H9 (cell line): Measurements from ENCODE around the gene TNFRSF4. TPM values are rescaled to one million over a fixed set of nuclear protein-coding genes. Genes with fewer than 3 reads are reported as not detected.

Experiments
- DNase-seq: peaks from one replicate; pipeline ENCODE4 v3.0.0-alpha.2; 2017
- H2AFZ ChIP-seq: one replicate; pipeline ENCODE4 v1.6.1; 2013; ENCODE audit warnings: mild to moderate bottlenecking, low read length, control low read depth, moderate library complexity
- H2AK5ac ChIP-seq: 2 replicates; pipeline ENCODE4 v1.6.1; 2013; ENCODE audit warnings: low read length, control low read depth, mixed read lengths; ENCODE audit not compliant: insufficient read length
- H2BK120ac ChIP-seq: one replicate; pipeline ENCODE4 v1.6.1; 2013; ENCODE audit warnings: low read depth, mild to moderate bottlenecking, low read length, control low read depth, inconsistent platforms; ENCODE audit not compliant: poor library complexity, severe bottlenecking
- H2BK12ac ChIP-seq: 2 replicates; pipeline ENCODE4 v1.6.1; 2013; ENCODE audit warnings: low read length, control low read depth, mixed read lengths, low read depth; ENCODE audit not compliant: insufficient read length
- H2BK15ac ChIP-seq: 2 replicates; pipeline ENCODE4 v1.6.1; 2013; ENCODE audit warnings: low read depth, low read length, control low read depth
- H2BK20ac ChIP-seq: one replicate; pipeline ENCODE4 v1.6.1; 2013; ENCODE audit warnings: low read depth, mild to moderate bottlenecking, low read length, control low read depth, inconsistent platforms; ENCODE audit not compliant: poor library complexity, severe bottlenecking
- H2BK5ac ChIP-seq: 2 replicates; pipeline ENCODE4 v1.6.1; 2013; ENCODE audit warnings: low read length, control low read depth, mixed read lengths; ENCODE audit not compliant: insufficient read length
- H3K14ac ChIP-seq: 2 replicates; pipeline ENCODE4 v1.6.1; 2013; ENCODE audit warnings: low read length, control low read depth; ENCODE audit not compliant: insufficient read depth
- H3K18ac ChIP-seq: 2 replicates; pipeline ENCODE4 v1.6.1; 2013; ENCODE audit warnings: low read depth, mild to moderate bottlenecking, mixed read lengths, low read length, control low read depth; ENCODE audit not compliant: insufficient read length
- H3K23ac ChIP-seq: 2 replicates; pipeline ENCODE4 v1.6.1; 2013; ENCODE audit warnings: low read length, control low read depth, mixed read lengths, low read depth; ENCODE audit not compliant: insufficient read length
- H3K23me2 ChIP-seq: 2 replicates; pipeline ENCODE4 v1.6.1; 2013; ENCODE audit warnings: low read depth, mild to moderate bottlenecking, mixed read lengths, low read length, control low read depth; ENCODE audit not compliant: insufficient read length, poor library complexity, severe bottlenecking
- H3K27ac ChIP-seq: 2 replicates; pipeline ENCODE4 v1.5.1; 2013; ENCODE audit warnings: low read length, control low read depth, mixed read lengths, low read depth; ENCODE audit not compliant: insufficient read length
- H3K27me3 ChIP-seq: 2 replicates; pipeline ENCODE4 v1.6.1; 2013; ENCODE audit warnings: low read length, control low read depth, inconsistent platforms; ENCODE audit not compliant: insufficient read depth
- H3K4ac ChIP-seq: 2 replicates; pipeline ENCODE4 v1.6.1; 2013; ENCODE audit warnings: low read depth, mild to moderate bottlenecking, control low read depth, inconsistent platforms, low read length, moderate library complexity
- H3K4me1 ChIP-seq: 2 replicates; pipeline ENCODE4 v1.6.1; 2013; ENCODE audit warnings: low read length, control low read depth, inconsistent platforms; ENCODE audit not compliant: insufficient read depth
- H3K4me2 ChIP-seq: 2 replicates; pipeline ENCODE4 v1.6.1; 2013; ENCODE audit warnings: low read length, control low read depth, mixed read lengths; ENCODE audit not compliant: insufficient read length, insufficient read depth
- H3K56ac ChIP-seq: 2 replicates; pipeline ENCODE4 v1.6.1; 2013; ENCODE audit warnings: low read depth, mild to moderate bottlenecking, mixed read lengths, low read length, control low read depth; ENCODE audit not compliant: insufficient read length
- H3K79me1 ChIP-seq: 2 replicates; pipeline ENCODE4 v1.6.1; 2013; ENCODE audit warnings: low read depth, mild to moderate bottlenecking, moderate library complexity, low read length, control low read depth, inconsistent platforms; ENCODE audit not compliant: insufficient read depth, poor library complexity, severe bottlenecking
- H3K79me2 ChIP-seq: 2 replicates; pipeline ENCODE4 v1.6.1; 2013; ENCODE audit warnings: low read length, control low read depth, inconsistent platforms; ENCODE audit not compliant: insufficient read depth
- H3K9ac ChIP-seq: 2 replicates; pipeline ENCODE4 v1.6.1; 2013; ENCODE audit warnings: low read length, control low read depth, mixed read lengths; ENCODE audit not compliant: insufficient read length; ENCODE audit errors: extremely low read depth
- H3K9me3 ChIP-seq: one replicate; pipeline ENCODE4 v1.6.1; 2013; ENCODE audit warnings: low read depth, low read length, inconsistent platforms; ENCODE audit not compliant: control insufficient read depth
- H3T11ph ChIP-seq: one replicate; pipeline ENCODE4 v1.6.1; 2013; ENCODE audit warnings: mild to moderate bottlenecking, low read length, control low read depth, inconsistent platforms
- H4K20me1 ChIP-seq: one replicate; pipeline ENCODE4 v1.6.1; 2013; ENCODE audit not compliant: control insufficient read depth, insufficient read length, insufficient read depth
- H4K5ac ChIP-seq: 2 replicates; pipeline ENCODE4 v1.6.1; 2013; ENCODE audit warnings: low read depth, mild to moderate bottlenecking, mixed read lengths, low read length, control low read depth; ENCODE audit not compliant: insufficient read length
- H4K8ac ChIP-seq: replicated peaks from 2 replicates; pipeline ENCODE4 v1.6.1; 2013; ENCODE audit warnings: low read length, control low read depth, mixed read lengths, low read depth; ENCODE audit not compliant: insufficient read length
- H4K91ac ChIP-seq: 2 replicates; pipeline ENCODE4 v1.6.1; 2013; ENCODE audit warnings: low read depth, mild to moderate bottlenecking, moderate library complexity, mixed read lengths, low read length, control low read depth; ENCODE audit not compliant: insufficient read length
- H3K27ac Mint-ChIP-seq, 3 experiments: 2 replicates in 2 of 3; 3 replicates in 1 of 3; pipeline ENCODE4 v1.8.0; 2020 to 2021; ENCODE audit warnings: mixed read lengths in 3 of 3, mild to moderate bottlenecking in 1 of 3, moderate library complexity in 1 of 3
- H3K27me3 Mint-ChIP-seq: 2 replicates; pipeline ENCODE4 v1.8.0; 2021; ENCODE audit warnings: low read depth, mild to moderate bottlenecking, moderate library complexity, mixed read lengths
- H3K36me3 Mint-ChIP-seq, 3 experiments: 2 replicates in 2 of 3; 3 replicates in 1 of 3; pipeline ENCODE4 v1.8.0; 2020 to 2021; ENCODE audit warnings: low read depth in 3 of 3, mixed read lengths in 3 of 3; ENCODE audit not compliant: insufficient read depth in 1 of 3
- H3K4me1 Mint-ChIP-seq, 2 experiments: 2 replicates each; pipeline ENCODE4 v1.8.0; 2020; ENCODE audit warnings: mixed read lengths in 2 of 2
- H3K4me3 Mint-ChIP-seq, 2 experiments: 2 replicates in 1 of 2; 3 replicates in 1 of 2; pipeline ENCODE4 v1.8.0; 2020 to 2021; ENCODE audit warnings: mild to moderate bottlenecking in 2 of 2, mixed read lengths in 2 of 2, moderate library complexity in 1 of 2
- H3K9me3 Mint-ChIP-seq, 2 experiments: 2 replicates in 1 of 2; 3 replicates in 1 of 2; pipeline ENCODE4 v1.8.0; 2020; ENCODE audit warnings: mild to moderate bottlenecking in 2 of 2, mixed read lengths in 2 of 2, moderate library complexity in 1 of 2
- WGBS: extraction: QIAGEN DNeasy Blood & Tissue Kit; methylation state at CpG from one replicate; pipeline ENCODE4 v1.1.7; 2013; ENCODE audit warnings: missing lambda C conversion rate, low lambda C conversion rate, mixed read lengths; ENCODE audit not compliant: insufficient read length; ENCODE audit errors: extremely low coverage; 5-methylcytosine and 5-hydroxymethylcytosine counted together
- total RNA-seq: library from RNA; stranded (reverse); gene quantifications from 2 replicates; pipeline ENCODE4 v1.2.1, GENCODE V29; 2021
- TF ChIP-seq, protein P1 (sequence below): fragments of 200-600 bp; sonication (generic); conservative IDR thresholded peaks from 3 replicates; pipeline ENCODE4 v1.8.0; 2021; ENCODE audit warnings: antibody characterized with exemption, mild to moderate bottlenecking

The TNFRSF4 gene
- total RNA-seq, 1 experiment from 2014 or later: 0.24 TPM

DNA sequence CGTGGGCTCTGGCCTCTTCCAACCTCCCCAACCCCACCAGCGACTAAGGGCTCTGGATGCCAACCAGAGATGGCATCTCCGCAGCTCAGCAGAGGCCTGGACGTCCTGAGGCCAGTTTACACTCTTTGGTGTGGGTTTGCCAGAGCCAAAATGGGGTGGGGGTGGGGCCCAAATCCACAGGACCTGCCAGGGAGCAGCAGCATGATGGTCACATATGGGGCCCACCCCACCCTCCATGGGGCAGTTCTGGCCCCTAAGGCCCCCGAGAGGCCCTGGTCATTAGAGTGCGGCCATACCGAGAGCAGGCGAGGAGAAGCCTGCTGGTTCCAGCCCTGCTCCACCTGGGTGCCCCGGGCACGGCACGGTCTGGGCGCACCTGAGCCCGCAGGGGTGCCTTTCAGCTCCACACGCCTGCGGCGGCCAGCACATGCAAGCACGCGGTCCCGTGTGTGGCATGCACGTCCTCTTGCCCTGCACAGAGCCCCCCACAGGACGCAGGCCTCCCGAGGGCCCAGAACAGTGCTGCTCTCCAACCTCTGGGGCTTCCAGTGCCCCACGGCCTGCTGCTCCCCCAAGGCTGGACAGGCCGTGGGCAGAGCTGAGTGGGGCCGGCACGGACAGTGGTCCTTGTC is 27.8 kb upstream of the TNFRSF4 start:
- H3K27ac ChIP-seq: no peak overlapping the region
- H3K9ac ChIP-seq: no peak overlapping the region
- H3K4me3 Mint-ChIP-seq: no peak overlapping the region
- H3K79me2 ChIP-seq: no peaks in the 10 kb centered on the region
- H3K23ac ChIP-seq: no peak overlapping the region
- no peak overlapping the region for H2AK5ac ChIP-seq
- H4K20me1 ChIP-seq: no peaks in the 10 kb centered on the region
- no peak overlapping the region for H2BK15ac ChIP-seq
- H2BK5ac ChIP-seq: no peak overlapping the region
- H3K23me2 ChIP-seq: no peaks in the 10 kb centered on the region
- no peak overlapping the region for H2BK12ac ChIP-seq
- TF ChIP-seq, protein P1, sequence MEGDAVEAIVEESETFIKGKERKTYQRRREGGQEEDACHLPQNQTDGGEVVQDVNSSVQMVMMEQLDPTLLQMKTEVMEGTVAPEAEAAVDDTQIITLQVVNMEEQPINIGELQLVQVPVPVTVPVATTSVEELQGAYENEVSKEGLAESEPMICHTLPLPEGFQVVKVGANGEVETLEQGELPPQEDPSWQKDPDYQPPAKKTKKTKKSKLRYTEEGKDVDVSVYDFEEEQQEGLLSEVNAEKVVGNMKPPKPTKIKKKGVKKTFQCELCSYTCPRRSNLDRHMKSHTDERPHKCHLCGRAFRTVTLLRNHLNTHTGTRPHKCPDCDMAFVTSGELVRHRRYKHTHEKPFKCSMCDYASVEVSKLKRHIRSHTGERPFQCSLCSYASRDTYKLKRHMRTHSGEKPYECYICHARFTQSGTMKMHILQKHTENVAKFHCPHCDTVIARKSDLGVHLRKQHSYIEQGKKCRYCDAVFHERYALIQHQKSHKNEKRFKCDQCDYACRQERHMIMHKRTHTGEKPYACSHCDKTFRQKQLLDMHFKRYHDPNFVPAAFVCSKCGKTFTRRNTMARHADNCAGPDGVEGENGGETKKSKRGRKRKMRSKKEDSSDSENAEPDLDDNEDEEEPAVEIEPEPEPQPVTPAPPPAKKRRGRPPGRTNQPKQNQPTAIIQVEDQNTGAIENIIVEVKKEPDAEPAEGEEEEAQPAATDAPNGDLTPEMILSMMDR: no peak
- no peaks in the 10 kb centered on the region for H3K9me3 ChIP-seq
- no peaks in the 10 kb centered on the region for H3K27me3 ChIP-seq
- H3K4me1 ChIP-seq: no peaks in the 10 kb centered on the region
- no peak overlapping the region for H3K56ac ChIP-seq
- H3K4me1 Mint-ChIP-seq: peaks cover 0 to 9% of the 10 kb centered on the region in 2 experiments
- H4K91ac ChIP-seq: no peak overlapping the region
- H3K4ac ChIP-seq: no peak overlapping the region
- H3K27ac Mint-ChIP-seq: no peak overlapping the region
- H4K8ac ChIP-seq: no peak overlapping the region
- H2BK120ac ChIP-seq: no peak overlapping the region
- no CpG with 5 or more reads among the region's 26 CpGs for WGBS
- no peaks in the 10 kb centered on the region for H3K9me3 Mint-ChIP-seq
- no peak overlapping the region for H2BK20ac ChIP-seq
- peaks cover 6% of the 10 kb centered on the region for H3K27me3 Mint-ChIP-seq
- no peak overlapping the region for H3K18ac ChIP-seq
- no peak overlapping the region for H3K14ac ChIP-seq
- DNase-seq: no peak
- H4K5ac ChIP-seq: no peak overlapping the region
- no peaks in the 10 kb centered on the region for H3K36me3 Mint-ChIP-seq
- H2AFZ ChIP-seq: no peak overlapping the region
- H3K79me1 ChIP-seq: no peaks in the 10 kb centered on the region
- H3T11ph ChIP-seq: no peak overlapping the region
- no peak overlapping the region for H3K4me2 ChIP-seq
